Measurements from ENCODE around the gene TPCN1.

TPCN1 gene

DNA sequence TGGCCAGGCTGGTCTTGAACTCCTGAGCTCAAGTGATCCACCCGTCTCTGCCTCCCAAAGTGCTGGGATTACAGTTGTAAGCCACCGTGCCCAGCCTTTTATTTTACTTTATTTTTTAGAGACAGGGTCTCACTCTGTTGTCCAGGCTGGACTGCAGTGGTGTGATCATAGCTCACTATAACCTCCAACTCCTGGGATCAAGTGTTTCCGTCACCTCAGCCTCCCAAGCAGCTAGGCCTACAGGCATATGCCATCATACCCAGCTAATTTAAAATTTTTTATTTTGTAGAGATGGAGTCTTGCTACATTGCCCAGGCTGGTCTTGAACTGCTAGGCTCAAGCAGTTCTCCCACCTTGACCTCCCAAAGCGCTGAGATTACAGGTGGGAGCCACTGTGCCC is 3.7 kb downstream of the TPCN1 start:
- TF ChIP-seq, protein P1, sequence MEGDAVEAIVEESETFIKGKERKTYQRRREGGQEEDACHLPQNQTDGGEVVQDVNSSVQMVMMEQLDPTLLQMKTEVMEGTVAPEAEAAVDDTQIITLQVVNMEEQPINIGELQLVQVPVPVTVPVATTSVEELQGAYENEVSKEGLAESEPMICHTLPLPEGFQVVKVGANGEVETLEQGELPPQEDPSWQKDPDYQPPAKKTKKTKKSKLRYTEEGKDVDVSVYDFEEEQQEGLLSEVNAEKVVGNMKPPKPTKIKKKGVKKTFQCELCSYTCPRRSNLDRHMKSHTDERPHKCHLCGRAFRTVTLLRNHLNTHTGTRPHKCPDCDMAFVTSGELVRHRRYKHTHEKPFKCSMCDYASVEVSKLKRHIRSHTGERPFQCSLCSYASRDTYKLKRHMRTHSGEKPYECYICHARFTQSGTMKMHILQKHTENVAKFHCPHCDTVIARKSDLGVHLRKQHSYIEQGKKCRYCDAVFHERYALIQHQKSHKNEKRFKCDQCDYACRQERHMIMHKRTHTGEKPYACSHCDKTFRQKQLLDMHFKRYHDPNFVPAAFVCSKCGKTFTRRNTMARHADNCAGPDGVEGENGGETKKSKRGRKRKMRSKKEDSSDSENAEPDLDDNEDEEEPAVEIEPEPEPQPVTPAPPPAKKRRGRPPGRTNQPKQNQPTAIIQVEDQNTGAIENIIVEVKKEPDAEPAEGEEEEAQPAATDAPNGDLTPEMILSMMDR (IDR thresholded peaks at IDR 0.05; ENCODE audit: low read depth, low read length, missing control alignments), result no peak
- in situ Hi-C loops (cut with HindIII; ENCODE audit: low pct_ligation_motif_present, low sequenced_read_pairs), result no loop called here
- H3K4me3 ChIP-seq (ENCODE audit: low read depth, low read length), result no peak overlapping the region
- no peak overlapping the region for H3K27ac ChIP-seq
- no peaks in the 10 kb centered on the region for H3K27me3 ChIP-seq (replicated peaks)
- peaks cover 8% of the 10 kb centered on the region for H3K36me3 ChIP-seq (replicated peaks)
- DNase-seq, result no peak

DNA sequence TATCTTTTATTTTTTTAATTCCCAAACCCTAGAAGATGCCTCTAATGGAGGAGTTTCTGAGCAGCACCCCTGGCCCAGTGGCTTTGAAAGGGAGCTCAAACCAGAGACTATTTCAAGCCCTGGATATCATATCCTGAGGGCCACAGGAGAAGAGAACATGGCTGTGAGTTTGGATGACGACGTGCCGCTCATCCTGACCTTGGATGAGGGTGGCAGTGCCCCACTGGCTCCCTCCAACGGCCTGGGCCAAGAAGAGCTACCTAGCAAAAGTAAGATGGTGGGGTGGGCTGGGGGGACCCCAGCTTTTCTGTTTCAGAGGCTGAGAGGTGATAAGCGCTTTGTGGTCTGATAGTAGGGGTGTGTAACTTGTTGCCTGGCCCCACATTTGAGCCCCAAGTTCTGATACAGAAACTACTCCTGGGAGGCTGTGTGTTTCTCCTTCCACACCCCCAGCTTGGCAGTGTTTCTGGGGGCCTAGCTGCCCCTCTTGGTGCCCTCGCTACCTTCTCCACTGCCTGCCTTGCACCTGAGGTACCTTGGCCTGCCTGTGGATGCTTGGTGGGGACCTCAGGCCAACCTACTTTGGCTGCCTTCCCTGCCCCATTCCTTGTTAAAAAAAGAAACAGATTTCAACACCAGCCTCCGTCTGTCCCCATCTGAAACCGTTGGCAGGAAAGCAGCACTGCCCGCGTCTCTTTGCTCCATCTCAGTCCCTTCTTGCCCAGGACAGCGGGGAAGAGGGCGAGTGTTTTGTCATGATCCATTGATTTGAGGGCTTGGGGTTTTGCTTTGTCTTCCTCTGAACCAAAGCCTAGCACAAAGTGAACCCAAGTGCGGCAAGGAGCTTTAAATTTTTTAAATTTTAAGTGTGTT is 5.7 kb downstream of the TPCN1 start:
- Histone ChIP-seq H3K27ac (no peak overlapping the region), H3K4me3 (ENCODE audit: low read depth, low read length) (no peak overlapping the region), H3K27me3 (replicated peaks) (no peaks in the 10 kb centered on the region), H3K36me3 (replicated peaks) (peaks cover 25% of the 10 kb centered on the region)
- TF ChIP-seq, protein P1 (IDR thresholded peaks at IDR 0.05; ENCODE audit: low read depth, low read length, missing control alignments), result no peak
- DNase-seq, result no peak
- in situ Hi-C loops (cut with HindIII; ENCODE audit: low pct_ligation_motif_present, low sequenced_read_pairs), result no loop called here

GRCh38 chr12:113227686-113228391 is 6.6 kb downstream of the TPCN1 start:
- TF ChIP-seq, protein P1 (IDR thresholded peaks at IDR 0.05; ENCODE audit: low read depth, low read length, missing control alignments), result no peak
- in situ Hi-C loops (cut with HindIII; ENCODE audit: low pct_ligation_motif_present, low sequenced_read_pairs), result no loop called here
- Histone ChIP-seq H3K4me3 (ENCODE audit: low read depth, low read length) (no peak overlapping the region), H3K36me3 (replicated peaks) (peaks cover 34% of the 10 kb centered on the region), H3K27me3 (replicated peaks) (no peaks in the 10 kb centered on the region), H3K27ac (no peak overlapping the region)
- no peak for DNase-seq

GRCh38 chr12:113228394-113229028 is 7.2 kb downstream of the TPCN1 start:
- no peak for DNase-seq
- Histone ChIP-seq H3K27me3 (replicated peaks) (no peaks in the 10 kb centered on the region), H3K27ac (no peak overlapping the region), H3K4me3 (ENCODE audit: low read depth, low read length) (no peak overlapping the region), H3K36me3 (replicated peaks) (peaks cover 40% of the 10 kb centered on the region)
- TF ChIP-seq, protein P1 (IDR thresholded peaks at IDR 0.05; ENCODE audit: low read depth, low read length, missing control alignments), result no peak
- in situ Hi-C loops (cut with HindIII; ENCODE audit: low pct_ligation_motif_present, low sequenced_read_pairs), result no loop called here

DNA sequence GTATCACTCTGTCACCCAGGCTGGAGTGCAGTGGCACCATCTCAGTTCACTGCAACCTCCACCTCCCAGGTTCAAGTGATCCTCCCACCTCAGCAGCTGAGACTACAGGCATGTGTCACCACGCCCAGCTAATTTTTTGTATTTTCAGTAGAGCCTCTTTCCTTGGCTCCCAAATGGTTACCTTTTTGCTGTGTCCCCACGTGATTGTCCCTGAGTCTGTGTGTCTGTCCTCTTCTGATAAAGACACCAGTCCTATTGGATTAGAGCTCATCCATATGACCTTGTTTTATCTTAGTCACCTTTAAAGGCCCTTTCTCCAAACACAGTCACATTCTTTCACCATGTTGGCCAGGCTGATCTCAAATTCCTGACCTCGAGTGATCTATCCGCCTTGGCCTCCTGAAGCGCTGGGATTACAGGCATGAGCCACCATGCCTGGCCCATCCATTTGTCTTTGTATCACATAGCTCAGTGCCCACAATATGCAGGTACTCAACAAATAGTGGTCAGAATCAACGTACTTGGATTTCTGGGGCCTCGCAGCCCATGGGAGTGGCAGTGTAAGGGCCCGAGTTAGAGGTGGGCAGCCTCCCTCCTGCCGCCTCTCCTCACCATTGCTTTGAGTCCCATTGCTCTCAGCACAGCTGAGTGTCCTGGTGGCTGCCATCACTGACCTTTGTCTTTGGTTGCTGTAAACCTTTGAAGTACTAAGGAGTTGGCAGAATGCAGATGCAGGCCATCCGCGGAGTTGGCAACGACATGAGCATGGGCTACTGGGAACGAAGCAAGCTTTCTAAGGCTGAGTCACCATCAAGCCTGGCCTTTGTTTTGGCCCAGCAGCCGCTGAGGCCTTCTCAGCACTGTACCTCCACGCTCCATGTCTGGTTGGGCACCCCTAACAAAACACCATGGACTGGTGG is 9.3 kb downstream of the TPCN1 start:
- in situ Hi-C loops (cut with HindIII; ENCODE audit: low pct_ligation_motif_present, low sequenced_read_pairs), result no loop called here
- no peak overlapping the region for H3K4me3 ChIP-seq (ENCODE audit: low read depth, low read length)
- peak overlapping the region; percentile 71 for H3K27ac ChIP-seq
- H3K27me3 ChIP-seq (replicated peaks), result no peaks in the 10 kb centered on the region
- TF ChIP-seq, protein P1 (IDR thresholded peaks at IDR 0.05; ENCODE audit: low read depth, low read length, missing control alignments), result no peak
- DNase-seq, result no peak
- peaks cover 40% of the 10 kb centered on the region for H3K36me3 ChIP-seq (replicated peaks)
